Activated T-cell treated with anti-CD3 and anti-CD28 coated beads, Interleukin-2, amount 50 U/mL, for 72 hours (primary cell): ENCODE results near the gene ITIH6. TPM values are rescaled to one million over a fixed set of nuclear protein-coding genes. Genes with fewer than 3 reads are reported as not detected.
"Not testable (repeated sequence)": the region's sequence is repeated elsewhere in the genome, so short reads cannot be mapped to it uniquely, and the experiment has no call there.

ENCODE experiments used
- ATAC-seq, 2 donors: fragments of 150-1000 bp; cut with Tn5 transposase; replicated peaks in 1 of 2; 2 replicates each; pipeline ENCODE4 v1.10.0; 2021; ENCODE audit warnings: moderate library complexity in 2 of 2, mild to moderate bottlenecking in 1 of 2
- DNase-seq, 2 donors: peaks; one replicate each; pipeline ENCODE4 v3.0.0; 2021 to 2022; ENCODE audit warnings: mixed read lengths in 1 of 2
- H3K27ac Mint-ChIP-seq: one replicate; pipeline ENCODE4 v1.8.0; 2022; ENCODE audit warnings: mild to moderate bottlenecking, moderate library complexity, mixed read lengths
- H3K27me3 Mint-ChIP-seq: one replicate; pipeline ENCODE4 v1.8.0; 2022; ENCODE audit warnings: low read depth, mixed read lengths
- H3K36me3 Mint-ChIP-seq, 2 donors: one replicate each; pipeline ENCODE4 v1.8.0; 2022; ENCODE audit warnings: mixed read lengths in 2 of 2, mild to moderate bottlenecking in 1 of 2; ENCODE audit not compliant: insufficient read depth in 2 of 2
- H3K4me1 Mint-ChIP-seq: one replicate; pipeline ENCODE4 v1.8.0; 2022; ENCODE audit warnings: low read depth, mixed read lengths
- H3K4me3 Mint-ChIP-seq, 2 donors: one replicate each; pipeline ENCODE4 v1.8.0; 2022; ENCODE audit warnings: mild to moderate bottlenecking in 2 of 2, mixed read lengths in 2 of 2, moderate library complexity in 2 of 2
- H3K9me3 Mint-ChIP-seq, 2 donors: one replicate each; pipeline ENCODE4 v1.8.0; 2022; ENCODE audit warnings: mixed read lengths in 2 of 2
- total RNA-seq, 2 donors: library from RNA; stranded (reverse); gene quantifications; one replicate each; pipeline ENCODE4 v1.2.3, GENCODE V29; 2022

ITIH6 gene
- total RNA-seq, 2 donors from 2014 or later, result not detected

- Mint-ChIP-seq H3K27ac (no peak overlapping the region), H3K27me3 (no peaks in the 10 kb centered on the region), H3K36me3 (peaks cover 0 to 3% of the 10 kb centered on the region in 2 donors), H3K4me1 (no peaks in the 10 kb centered on the region), H3K9me3 (no peaks in the 10 kb centered on the region), H3K4me3 (no peak overlapping the region)
- DNase-seq, result no peak
- ATAC-seq, result no peak
Observed at GRCh38 chrX:54819201-54819600, 21.1 kb upstream of the ITIH6 start.

GRCh38 chrX:54818221-54818620 is 20.2 kb upstream of the ITIH6 start:
- Mint-ChIP-seq H3K36me3 (peaks cover 0 to 3% of the 10 kb centered on the region in 2 donors), H3K27ac (no peak overlapping the region), H3K9me3 (no peaks in the 10 kb centered on the region), H3K4me1 (no peaks in the 10 kb centered on the region), H3K4me3 (no peak overlapping the region), H3K27me3 (no peaks in the 10 kb centered on the region)
- no peak for ATAC-seq
- DNase-seq, result no peak

DNA sequence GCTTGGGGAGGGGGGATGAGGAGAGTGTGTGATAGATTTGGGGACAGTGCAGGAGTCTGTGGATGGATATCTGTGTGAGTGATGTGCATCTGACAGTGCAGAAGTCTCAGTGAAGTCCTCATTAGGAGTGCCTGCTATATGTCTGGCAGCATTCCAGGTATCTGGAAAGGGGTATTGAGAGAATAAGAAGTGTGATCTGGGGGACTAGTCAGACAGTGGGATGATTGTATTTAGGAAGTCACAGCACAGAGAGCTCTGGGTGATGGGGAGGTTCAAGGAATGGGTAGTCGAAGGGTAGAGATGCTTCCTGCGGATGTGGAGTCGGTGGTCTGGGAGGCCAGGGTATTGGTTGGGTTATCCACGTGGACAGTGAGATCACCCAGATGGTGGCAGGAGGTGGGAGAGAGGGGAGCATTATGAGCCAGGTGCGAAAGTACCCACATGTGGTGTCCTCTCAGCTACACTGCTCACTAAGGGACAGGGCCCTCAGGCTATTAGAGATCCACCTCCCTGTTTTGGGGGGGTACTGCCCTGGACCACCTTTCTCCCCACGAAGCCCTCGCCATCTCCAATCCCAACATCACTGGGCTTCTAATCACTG is 19.3 kb upstream of the ITIH6 start:
- no peaks in the 10 kb centered on the region for H3K27me3 Mint-ChIP-seq
- H3K27ac Mint-ChIP-seq, result no peak overlapping the region

DNA sequence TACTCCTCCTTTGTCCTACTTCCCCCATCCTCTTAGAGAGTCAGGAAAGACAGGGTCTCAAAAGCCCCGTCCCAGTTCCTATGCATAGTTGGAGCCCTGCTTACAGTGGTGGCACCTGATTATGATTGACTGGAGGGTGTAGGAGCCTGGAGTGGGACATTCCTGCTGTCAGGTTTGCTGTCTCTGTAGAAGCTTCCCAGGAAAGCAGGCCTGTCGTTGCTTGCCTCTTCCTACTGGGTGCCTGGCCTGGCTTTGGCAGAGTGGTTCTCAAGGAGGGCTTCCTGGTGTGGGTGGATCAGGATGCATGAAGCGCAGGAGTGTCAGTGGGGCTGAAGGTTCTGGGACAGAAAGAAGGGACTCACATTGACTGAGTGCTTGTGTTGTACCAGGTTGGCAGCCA is 14.3 kb upstream of the ITIH6 start:
- Mint-ChIP-seq H3K27ac (no peak overlapping the region), H3K4me3 (no peak overlapping the region), H3K36me3 (peaks cover 3 to 13% of the 10 kb centered on the region in 2 donors), H3K27me3 (peaks cover 7% of the 10 kb centered on the region), H3K9me3 (no peaks in the 10 kb centered on the region), H3K4me1 (peaks cover 6% of the 10 kb centered on the region)
- DNase-seq (no peak), ATAC-seq (no peak)

More for the DNA sequence above, 19.3 kb upstream of the ITIH6 start:
- Mint-ChIP-seq H3K36me3 (peaks cover 0 to 3% of the 10 kb centered on the region in 2 donors), H3K4me1 (no peaks in the 10 kb centered on the region), H3K9me3 (no peaks in the 10 kb centered on the region), H3K4me3 (no peak overlapping the region)
- no peak for DNase-seq
- ATAC-seq, result no peak

GRCh38 chrX:54811301-54811885 is 13.3 kb upstream of the ITIH6 start:
- Mint-ChIP-seq H3K27ac (no peak overlapping the region), H3K36me3 (peaks cover 3 to 13% of the 10 kb centered on the region in 2 donors), H3K4me3 (peak overlapping the region in 1 of 2 donors; percentile 47), H3K9me3 (no peaks in the 10 kb centered on the region), H3K27me3 (peaks cover 10% of the 10 kb centered on the region), H3K4me1 (peaks cover 6% of the 10 kb centered on the region)
- DNase-seq (no peak), ATAC-seq (no peak)

DNA sequence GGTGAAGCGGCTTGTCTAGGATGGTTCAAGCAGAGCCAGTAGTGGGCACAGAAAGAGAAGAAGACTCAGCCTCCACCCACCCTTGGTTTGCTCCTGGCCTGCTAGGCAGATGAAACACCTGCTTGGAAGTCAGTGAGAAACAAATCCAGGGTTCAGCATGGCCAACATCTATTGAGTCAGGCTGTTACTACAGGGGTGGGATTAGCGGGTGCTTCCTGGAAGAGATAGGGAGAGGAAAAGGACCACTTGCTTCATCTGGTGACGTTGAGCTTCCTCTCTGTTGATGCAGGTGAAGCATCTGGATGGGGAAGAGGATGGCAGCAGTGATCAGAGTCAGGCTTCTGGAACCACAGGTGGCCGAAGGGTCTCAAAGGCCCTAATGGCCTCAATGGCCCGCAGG is 12.5 kb upstream of the ITIH6 start:
- H3K4me1 Mint-ChIP-seq, result peaks cover 6% of the 10 kb centered on the region
- no peak for DNase-seq
- ATAC-seq, result no peak
- H3K27ac Mint-ChIP-seq, result peak overlapping the region; percentile 48
- peaks cover 15% of the 10 kb centered on the region for H3K27me3 Mint-ChIP-seq
- H3K4me3 Mint-ChIP-seq, result no peak overlapping the region
- H3K9me3 Mint-ChIP-seq, result no peaks in the 10 kb centered on the region
- H3K36me3 Mint-ChIP-seq, result peaks cover 3 to 10% of the 10 kb centered on the region in 2 donors

DNA sequence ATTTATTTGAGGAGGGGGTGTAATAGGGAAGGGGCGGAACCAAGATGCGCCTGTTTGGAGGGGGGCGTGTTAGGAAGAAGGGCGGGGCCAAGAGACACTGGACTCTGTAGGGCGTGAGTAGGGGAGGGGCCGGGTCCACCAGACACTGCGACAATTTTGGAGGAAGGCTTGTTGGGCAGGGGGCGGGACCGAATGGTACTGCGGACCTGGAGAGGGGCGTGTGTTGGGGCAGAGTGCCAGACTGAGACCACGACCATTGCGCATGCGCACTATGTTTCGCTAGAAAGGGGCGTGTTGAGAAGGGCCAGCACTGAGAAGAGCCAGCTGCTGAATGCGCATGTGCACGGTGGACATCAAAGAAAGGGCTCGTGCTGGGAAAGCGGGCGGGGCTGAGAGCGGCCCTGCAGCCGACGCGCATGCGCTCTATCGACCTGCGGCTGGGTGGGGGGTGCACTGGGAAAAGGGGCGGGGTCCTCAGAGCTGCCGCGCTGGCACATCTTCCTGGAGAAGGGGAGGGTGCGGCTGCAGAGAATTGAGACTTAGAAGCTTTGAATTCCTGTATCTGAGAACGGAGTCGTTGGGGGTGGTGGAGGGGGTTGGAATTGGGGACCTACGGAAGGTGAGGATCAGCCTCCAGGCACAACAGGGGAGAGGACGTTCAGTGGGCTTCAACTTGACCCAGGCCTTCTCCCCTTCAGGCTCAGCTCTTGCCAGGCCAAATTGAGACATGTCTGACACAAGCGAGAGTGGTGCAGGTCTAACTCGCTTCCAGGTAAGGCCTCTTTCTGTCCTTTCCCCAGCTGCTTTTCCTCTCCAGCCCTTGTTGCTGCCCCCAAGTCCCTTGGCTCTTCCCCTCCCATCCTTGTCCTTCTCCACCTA is 10.8 kb upstream of the ITIH6 start:
- peak; percentile 86 to 88 for ATAC-seq
- Mint-ChIP-seq H3K27ac (peak overlapping the region; percentile 98), H3K27me3 (peaks cover 20% of the 10 kb centered on the region), H3K36me3 (peaks cover 3 to 10% of the 10 kb centered on the region in 2 donors), H3K9me3 (no peaks in the 10 kb centered on the region), H3K4me1 (peaks cover 6% of the 10 kb centered on the region), H3K4me3 (peak overlapping the region; percentile 84 to 93)
- DNase-seq, result peak; percentile 86 to 92

DNA sequence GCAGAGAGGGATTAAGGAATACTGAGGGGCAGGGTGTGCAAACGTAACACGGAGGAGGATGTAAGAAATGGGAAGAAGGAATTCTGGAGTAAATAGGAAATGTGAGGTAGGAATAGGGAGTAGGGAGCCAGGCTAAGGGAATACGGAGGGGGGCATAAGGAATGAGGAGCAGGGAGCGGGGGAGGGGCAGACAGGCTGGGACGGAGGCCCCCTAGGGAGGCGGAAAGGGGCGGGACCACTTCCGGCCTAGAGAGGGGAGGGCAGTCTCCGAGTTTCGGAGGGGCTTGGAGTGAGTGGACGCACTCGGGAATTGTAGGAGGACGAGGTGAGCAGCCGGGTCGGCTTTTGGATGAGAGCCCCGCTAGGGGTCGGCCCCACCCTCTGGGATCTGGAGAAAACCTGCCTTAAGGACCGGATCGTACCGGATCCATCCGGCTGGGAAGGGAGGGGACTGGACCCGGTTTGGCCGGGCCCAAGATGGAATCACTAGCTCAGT is 10.1 kb upstream of the ITIH6 start:
- ATAC-seq (peak; percentile 44 to 60), DNase-seq (peak; percentile 45 to 50)
- H3K36me3 Mint-ChIP-seq, result peaks cover 3 to 10% of the 10 kb centered on the region in 2 donors
- H3K9me3 Mint-ChIP-seq, result no peaks in the 10 kb centered on the region
- H3K4me3 Mint-ChIP-seq, result peak overlapping the region; percentile 84 to 93
- H3K27me3 Mint-ChIP-seq, result peaks cover 20% of the 10 kb centered on the region
- peaks cover 6% of the 10 kb centered on the region for H3K4me1 Mint-ChIP-seq
- H3K27ac Mint-ChIP-seq, result peak overlapping the region; percentile 98

- H3K4me3 Mint-ChIP-seq, result peak within 1 kb of the TSS; percentile 84 to 93
- peaks cover 20% of the 10 kb centered on the region for H3K27me3 Mint-ChIP-seq
- no peaks in the 10 kb centered on the region for H3K9me3 Mint-ChIP-seq
- peak; percentile 48 to 55 for ATAC-seq
- peak; percentile 36 to 39 for DNase-seq
- H3K4me1 Mint-ChIP-seq, result peaks cover 6% of the 10 kb centered on the region
- peaks cover 3 to 10% of the 10 kb centered on the region in 2 donors for H3K36me3 Mint-ChIP-seq
- peak within 1 kb of the TSS; percentile 98 for H3K27ac Mint-ChIP-seq
Observed at GRCh38 chrX:54807524-54808108, 9.6 kb upstream of the ITIH6 start, which contains the start of gene MAGED2. MAGED2 (plus strand) TSS chrX:54807745; CDS start chrX:54809332, 1,587 bp downstream.

- Mint-ChIP-seq H3K27ac (no peak overlapping the region), H3K4me1 (no peaks in the 10 kb centered on the region), H3K36me3 (no peaks in the 10 kb centered on the region), H3K4me3 (no peak overlapping the region), H3K27me3 (peaks cover 13% of the 10 kb centered on the region), H3K9me3 (no peaks in the 10 kb centered on the region)
- DNase-seq, result no peak
- no peak for ATAC-seq
Observed at GRCh38 chrX:54799046-54799445, 991 bp upstream of the ITIH6 start.

DNA sequence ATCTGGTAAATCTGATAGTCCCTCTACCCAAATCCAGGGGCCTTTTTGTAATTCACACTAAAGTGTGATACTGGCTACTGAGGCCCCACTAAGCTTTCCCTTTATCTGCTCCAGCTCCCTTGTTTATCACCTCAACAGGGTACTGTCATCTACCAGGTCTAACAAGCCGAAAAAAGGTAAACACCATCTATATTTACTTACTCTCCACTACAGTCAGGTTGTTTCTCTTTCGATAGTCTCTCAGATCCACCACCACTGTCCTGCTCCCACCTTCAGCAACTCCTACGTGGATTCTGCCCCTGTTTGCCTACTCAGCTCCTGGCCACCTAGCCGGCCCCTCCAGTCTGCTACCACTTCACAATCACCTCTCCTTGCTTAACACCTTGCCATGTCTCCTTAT is 3.3 kb downstream of the ITIH6 start:
- no peaks in the 10 kb centered on the region for H3K9me3 Mint-ChIP-seq
- DNase-seq (no peak), ATAC-seq (no peak)
- no peak overlapping the region for H3K27ac Mint-ChIP-seq
- H3K4me3 Mint-ChIP-seq, result no peak overlapping the region
- H3K36me3 Mint-ChIP-seq, result no peaks in the 10 kb centered on the region
- H3K27me3 Mint-ChIP-seq, result peaks cover 18% of the 10 kb centered on the region
- no peaks in the 10 kb centered on the region for H3K4me1 Mint-ChIP-seq

DNA sequence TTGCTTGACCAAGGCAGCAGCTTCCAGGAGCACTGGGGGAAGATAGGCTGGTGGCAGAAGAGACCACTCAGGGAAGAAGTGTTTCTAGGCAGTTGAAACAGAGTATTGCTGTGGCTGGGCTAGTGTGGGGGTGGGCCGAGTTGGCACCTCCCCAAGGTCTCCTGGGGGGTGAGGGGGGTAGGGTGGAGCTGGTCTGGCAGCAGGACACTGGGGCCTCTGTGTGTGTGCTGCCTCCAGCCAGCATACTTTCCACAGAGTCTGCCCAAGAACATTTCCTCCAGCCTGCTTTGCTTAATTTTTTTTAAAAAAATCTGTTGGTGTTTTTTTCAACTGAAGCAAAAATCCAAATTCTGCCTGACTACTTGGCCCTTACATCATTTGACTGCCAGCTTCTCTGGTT is 4.0 kb downstream of the ITIH6 start:
- no peak overlapping the region for H3K4me3 Mint-ChIP-seq
- DNase-seq (no peak), ATAC-seq (no peak)
- no peaks in the 10 kb centered on the region for H3K9me3 Mint-ChIP-seq
- peaks cover 18% of the 10 kb centered on the region for H3K27me3 Mint-ChIP-seq
- H3K36me3 Mint-ChIP-seq, result no peaks in the 10 kb centered on the region
- no peaks in the 10 kb centered on the region for H3K4me1 Mint-ChIP-seq
- no peak overlapping the region for H3K27ac Mint-ChIP-seq

- H3K4me1 Mint-ChIP-seq, H3K36me3 Mint-ChIP-seq, H3K9me3 Mint-ChIP-seq, ATAC-seq, H3K27ac Mint-ChIP-seq, DNase-seq, H3K4me3 Mint-ChIP-seq: not testable (repeated sequence)
- peaks cover 23% of the 10 kb centered on the region for H3K27me3 Mint-ChIP-seq
Observed at GRCh38 chrX:54789405-54789804, 8.7 kb downstream of the ITIH6 start.
